PFSK-1 (cell line): Measurements from ENCODE around the gene TSPAN5.

Source experiments
- POLR2AphosphoS5 ChIP-seq: IDR thresholded peaks from 2 replicates; pipeline ENCODE4 v1.6.1; 2012; ENCODE audit warnings: low read depth, mild to moderate bottlenecking, control low read depth, low read length, moderate library complexity
- TAF1 ChIP-seq: IDR thresholded peaks from 2 replicates; pipeline ENCODE4 v1.6.1; 2012; ENCODE audit warnings: low read length, control low read depth, borderline replicate concordance; ENCODE audit not compliant: insufficient read depth
- TF ChIP-seq, protein P1 (sequence below), 2 experiments: IDR thresholded peaks; 2 replicates each; pipeline versions ENCODE4 v1.6.1 to v1.8.0; 2011 to 2012; ENCODE audit warnings: low read depth in 2 of 2, low read length in 2 of 2, control low read depth in 1 of 2, inconsistent platforms in 1 of 2, mild to moderate bottlenecking in 1 of 2, moderate library complexity in 1 of 2; ENCODE audit not compliant: insufficient read depth in 1 of 2

DNA sequence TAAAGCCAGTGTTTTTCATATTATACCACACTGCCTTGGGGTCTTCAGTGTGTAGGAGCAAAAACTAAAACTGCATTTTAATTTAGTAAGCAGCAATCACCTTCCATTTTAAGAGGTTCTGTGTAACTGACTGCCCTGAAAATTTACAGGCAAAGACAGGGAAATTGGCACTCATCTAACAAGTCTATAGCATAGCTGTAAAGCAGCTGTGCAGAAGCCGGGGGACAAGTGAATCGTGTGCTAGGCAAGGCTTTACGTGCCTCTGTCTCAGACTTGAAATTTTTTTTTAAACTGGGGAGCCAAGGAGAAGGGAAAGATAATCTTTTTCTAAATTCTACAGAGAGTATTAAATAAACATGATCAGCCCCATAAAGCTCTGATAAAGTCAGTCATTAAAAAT lies 39.7 kb downstream of the TSPAN5 start:
- TF ChIP-seq POLR2AphosphoS5, result no peak
- no peak for TF ChIP-seq TAF1
- TF ChIP-seq, protein P1, sequence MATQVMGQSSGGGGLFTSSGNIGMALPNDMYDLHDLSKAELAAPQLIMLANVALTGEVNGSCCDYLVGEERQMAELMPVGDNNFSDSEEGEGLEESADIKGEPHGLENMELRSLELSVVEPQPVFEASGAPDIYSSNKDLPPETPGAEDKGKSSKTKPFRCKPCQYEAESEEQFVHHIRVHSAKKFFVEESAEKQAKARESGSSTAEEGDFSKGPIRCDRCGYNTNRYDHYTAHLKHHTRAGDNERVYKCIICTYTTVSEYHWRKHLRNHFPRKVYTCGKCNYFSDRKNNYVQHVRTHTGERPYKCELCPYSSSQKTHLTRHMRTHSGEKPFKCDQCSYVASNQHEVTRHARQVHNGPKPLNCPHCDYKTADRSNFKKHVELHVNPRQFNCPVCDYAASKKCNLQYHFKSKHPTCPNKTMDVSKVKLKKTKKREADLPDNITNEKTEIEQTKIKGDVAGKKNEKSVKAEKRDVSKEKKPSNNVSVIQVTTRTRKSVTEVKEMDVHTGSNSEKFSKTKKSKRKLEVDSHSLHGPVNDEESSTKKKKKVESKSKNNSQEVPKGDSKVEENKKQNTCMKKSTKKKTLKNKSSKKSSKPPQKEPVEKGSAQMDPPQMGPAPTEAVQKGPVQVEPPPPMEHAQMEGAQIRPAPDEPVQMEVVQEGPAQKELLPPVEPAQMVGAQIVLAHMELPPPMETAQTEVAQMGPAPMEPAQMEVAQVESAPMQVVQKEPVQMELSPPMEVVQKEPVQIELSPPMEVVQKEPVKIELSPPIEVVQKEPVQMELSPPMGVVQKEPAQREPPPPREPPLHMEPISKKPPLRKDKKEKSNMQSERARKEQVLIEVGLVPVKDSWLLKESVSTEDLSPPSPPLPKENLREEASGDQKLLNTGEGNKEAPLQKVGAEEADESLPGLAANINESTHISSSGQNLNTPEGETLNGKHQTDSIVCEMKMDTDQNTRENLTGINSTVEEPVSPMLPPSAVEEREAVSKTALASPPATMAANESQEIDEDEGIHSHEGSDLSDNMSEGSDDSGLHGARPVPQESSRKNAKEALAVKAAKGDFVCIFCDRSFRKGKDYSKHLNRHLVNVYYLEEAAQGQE (IDR thresholded peaks at IDR 0.05; ENCODE audit: insufficient read depth in 1 of 2, low read depth in 2 of 2, low read length in 2 of 2), result no peak
